Stimulated activated CD4-positive, alpha-beta T cell treated with anti-CD3 and anti-CD28 coated beads, Interleukin-2, amount 100 ng/mL, for 48 hours (primary cell): ENCODE measurements around the gene CRYL1.

Source experiments
- DNase-seq, 2 donors: peaks; one replicate each; pipeline ENCODE4 v3.0.0-alpha.2; 2020

Gene CRYL1

GRCh38 chr13:20491926-20492435 is 33.7 kb downstream of the CRYL1 start:
- no peak for DNase-seq

GRCh38 chr13:20489185-20489820 is 36.4 kb downstream of the CRYL1 start:
- DNase-seq, result no peak

- DNase-seq, result no peak
These were observed 37.7 kb downstream of the CRYL1 start for GRCh38 chr13:20487927-20488326.

GRCh38 chr13:20482787-20483186 is 42.9 kb downstream of the CRYL1 start:
- no peak for DNase-seq

GRCh38 chr13:20482275-20482761 is 43.3 kb downstream of the CRYL1 start:
- no peak for DNase-seq

GRCh38 chr13:20477394-20477793 is 48.3 kb downstream of the CRYL1 start:
- no peak for DNase-seq

- DNase-seq, result peak; percentile 41
These were observed 49.5 kb downstream of the CRYL1 start for GRCh38 chr13:20475927-20476691.

GRCh38 chr13:20474515-20474914 is 51.1 kb downstream of the CRYL1 start:
- DNase-seq, result no peak

GRCh38 chr13:20473888-20474287 is 51.8 kb downstream of the CRYL1 start:
- DNase-seq, result no peak

GRCh38 chr13:20473139-20473538 is 52.5 kb downstream of the CRYL1 start:
- DNase-seq, result no peak

- no peak for DNase-seq
These were observed 53.1 kb downstream of the CRYL1 start for GRCh38 chr13:20472531-20472930.

- DNase-seq, result no peak
These were observed 55.5 kb downstream of the CRYL1 start for GRCh38 chr13:20470136-20470535.

- DNase-seq, result no peak
These were observed 59.3 kb downstream of the CRYL1 start for GRCh38 chr13:20466371-20466770.

- no peak for DNase-seq
These were observed 60.3 kb downstream of the CRYL1 start for GRCh38 chr13:20465218-20465879.

- DNase-seq, result no peak
These were observed 62.7 kb downstream of the CRYL1 start for GRCh38 chr13:20462921-20463320.

- DNase-seq, result no peak
These were observed 63.1 kb downstream of the CRYL1 start for GRCh38 chr13:20462533-20462915.

- DNase-seq, result no peak
These were observed 63.7 kb downstream of the CRYL1 start for GRCh38 chr13:20461860-20462532.

- DNase-seq, result peak; percentile 22 to 26
These were observed 64.2 kb downstream of the CRYL1 start for GRCh38 chr13:20461481-20461859.

- DNase-seq, result no peak
These were observed 64.9 kb downstream of the CRYL1 start for GRCh38 chr13:20460761-20461160.

- no peak for DNase-seq
These were observed 68.0 kb downstream of the CRYL1 start for GRCh38 chr13:20457670-20458069.

- DNase-seq, result no peak
These were observed 68.9 kb downstream of the CRYL1 start for GRCh38 chr13:20456737-20457136.

GRCh38 chr13:20451397-20451796 is 74.3 kb downstream of the CRYL1 start:
- DNase-seq, result no peak

- DNase-seq, result no peak
These were observed 77.2 kb downstream of the CRYL1 start for GRCh38 chr13:20448470-20448869.
